HCT116 (cell line): ENCODE measurements around the gene COL2A1. TPM values are rescaled to one million over a fixed set of nuclear protein-coding genes. Genes with fewer than 3 reads are reported as not detected.

Source experiments
- ATAC-seq: fragments of 200-7000 bp; cut with Tn5 transposase; 2 replicates; pipeline ENCODE4 v1.9.1; 2020; ENCODE audit warnings: mild to moderate bottlenecking, moderate library complexity
- BruUV-seq: library from RNA; stranded (reverse); fragments of 400-500 nt; replicated peaks from 2 replicates; lab custom pipeline; 2021; lab: Mats Ljungman, UMichigan
- CTCF ChIA-PET: fragments of 300-600 bp; sonication (Branson Sonifier 250); formaldehyde crosslinking; loops from one replicate; lab custom pipeline; 2021; ENCODE audit warnings: antibody characterized with exemption; lab: Charles Lee
- POLR2A ChIA-PET: fragments of 300-600, 350-600 bp; sonication (Branson Sonifier 250); formaldehyde crosslinking; loops from one replicate; lab custom pipeline; 2021; ENCODE audit warnings: antibody characterized with exemption; lab: Charles Lee
- RAD21 ChIA-PET, 2 experiments: fragments of 300-600 bp; sonication (Branson Sonifier 250); formaldehyde crosslinking; loops; one replicate each; lab custom pipeline; 2023; ENCODE audit warnings: low total read pairs in 2 of 2; ENCODE audit not compliant: uncharacterized antibody in 2 of 2, unreplicated experiment in 2 of 2, low non-redundant PET in 1 of 2; lab: Charles Lee
- DNase-seq: peaks from one replicate; pipeline ENCODE4 v3.0.0-alpha.2; 2010; ENCODE audit warnings: low read depth, low spot score
- H2AFZ ChIP-seq: fragments of 200-600 bp; shearing (Covaris generic), sonication (generic); 2 replicates; pipeline ENCODE4 v1.6.1; 2017; ENCODE audit warnings: low read depth, mixed run types, mixed read lengths, antibody characterized with exemption, low read length; ENCODE audit not compliant: poor library complexity, severe bottlenecking
- H3K27ac ChIP-seq: 2 replicates; pipeline ENCODE4 v1.5.1; 2012; ENCODE audit warnings: low read depth, low read length
- H3K27me3 ChIP-seq: fragments of 200-600 bp; sonication (generic); 2 replicates; pipeline ENCODE4 v1.6.1; 2016; ENCODE audit warnings: mixed run types, low read length, mixed read lengths; ENCODE audit not compliant: insufficient read depth
- H3K36me3 ChIP-seq, 2 experiments: fragments of 200-500 bp in 1 of 2; fragments of 200-600 bp in 1 of 2; sonication (Bioruptor generic) in 1 of 2; sonication (generic) in 1 of 2; 2 replicates each; pipeline versions ENCODE4 v1.5.1 to v1.6.1; 2014 to 2016; ENCODE audit warnings: low read length in 2 of 2, inconsistent platforms in 1 of 2, mixed read lengths in 1 of 2, mixed run types in 1 of 2; ENCODE audit not compliant: insufficient read depth in 2 of 2, control insufficient read depth in 1 of 2
- H3K4me1 ChIP-seq, 2 experiments: fragments of 200-600 bp in 1 of 2; sonication (generic) in 1 of 2; 2 replicates each; pipeline versions ENCODE4 v1.5.1 to v1.6.1; 2012 to 2017; ENCODE audit warnings: low read length in 2 of 2, inconsistent platforms in 1 of 2, mild to moderate bottlenecking in 1 of 2, mixed read lengths in 1 of 2, mixed run types in 1 of 2, moderate library complexity in 1 of 2; ENCODE audit not compliant: insufficient read depth in 2 of 2, control insufficient read depth in 1 of 2
- H3K4me2 ChIP-seq: fragments of 200-600 bp; sonication (generic); 2 replicates; pipeline ENCODE4 v1.6.1; 2017; ENCODE audit warnings: mixed run types, low read length, mixed read lengths
- H3K4me3 ChIP-seq, 2 experiments: fragments of 200-600 bp in 1 of 2; sonication (generic) in 1 of 2; replicated peaks in 1 of 2; 2 replicates each; pipeline ENCODE4 v1.5.1; 2011 to 2016; ENCODE audit warnings: low read length in 2 of 2, control low read depth in 1 of 2, low read depth in 1 of 2, mild to moderate bottlenecking in 1 of 2, mixed read lengths in 1 of 2, mixed run types in 1 of 2
- H3K79me2 ChIP-seq: fragments of 200-600 bp; sonication (generic); 2 replicates; pipeline ENCODE4 v1.6.1; 2017; ENCODE audit warnings: mild to moderate bottlenecking, mixed run types, low read length, moderate library complexity, mixed read lengths; ENCODE audit not compliant: insufficient read depth
- H3K9ac ChIP-seq: fragments of 200-600 bp; sonication (generic); 2 replicates; pipeline ENCODE4 v1.6.1; 2016; ENCODE audit warnings: low read length, mixed read lengths
- H3K9me2 ChIP-seq: fragments of 200-600 bp; sonication (generic), shearing (Covaris generic); 2 replicates; pipeline ENCODE4 v1.6.1; 2017; ENCODE audit warnings: mixed run types, mild to moderate bottlenecking, moderate library complexity; ENCODE audit not compliant: insufficient read depth
- H3K9me3 ChIP-seq, 2 experiments: fragments of 200-500 bp in 1 of 2; fragments of 200-600 bp in 1 of 2; sonication (Bioruptor generic) in 1 of 2; sonication (generic) in 1 of 2; 2 replicates each; pipeline ENCODE4 v1.6.1; 2014 to 2017; ENCODE audit warnings: low read length in 2 of 2, mixed read lengths in 2 of 2, inconsistent platforms in 1 of 2, low read depth in 1 of 2, mild to moderate bottlenecking in 1 of 2, mixed run types in 1 of 2, moderate library complexity in 1 of 2; ENCODE audit not compliant: control insufficient read depth in 1 of 2, insufficient read depth in 1 of 2
- H4K20me1 ChIP-seq: fragments of 200-600 bp; sonication (generic), shearing (Covaris generic); 2 replicates; pipeline ENCODE4 v1.6.1; 2017; ENCODE audit warnings: mixed run types, mild to moderate bottlenecking, moderate library complexity; ENCODE audit not compliant: insufficient read depth
- CBX3 ChIP-seq: IDR thresholded peaks from 2 replicates; pipeline ENCODE4 v1.6.1; 2012; ENCODE audit warnings: low read depth
- CEBPB ChIP-seq: IDR thresholded peaks from 2 replicates; pipeline ENCODE4 v1.6.1; 2012; ENCODE audit warnings: low read depth
- EGR1 ChIP-seq: IDR thresholded peaks from 2 replicates; pipeline ENCODE4 v1.6.1; 2012; ENCODE audit warnings: low read depth
- EZH2 ChIP-seq: fragments of 200-600 bp; sonication (generic); IDR thresholded peaks from 2 replicates; pipeline ENCODE4 v1.6.1; 2017; ENCODE audit warnings: antibody characterized with exemption, mixed run types
- EZH2phosphoT487 ChIP-seq: fragments of 200-600 bp; IDR thresholded peaks from 2 replicates; pipeline ENCODE4 v1.6.1; 2018; ENCODE audit warnings: antibody characterized with exemption, borderline replicate concordance
- FOSL1 ChIP-seq: IDR thresholded peaks from 2 replicates; pipeline ENCODE4 v1.6.1; 2012; ENCODE audit warnings: low read depth
- JUND ChIP-seq: IDR thresholded peaks from 2 replicates; pipeline ENCODE4 v1.6.1; 2012
- POLR2A ChIP-seq: IDR thresholded peaks from 2 replicates; pipeline ENCODE4 v1.7.0; 2011; ENCODE audit warnings: borderline replicate concordance; ENCODE audit not compliant: insufficient read depth, insufficient read length; ENCODE audit errors: extremely low read depth
- POLR2AphosphoS5 ChIP-seq: IDR thresholded peaks from 2 replicates; pipeline ENCODE4 v1.6.1; 2011; ENCODE audit warnings: mild to moderate bottlenecking, low read depth, low read length, moderate library complexity
- RAD21 ChIP-seq: IDR thresholded peaks from 2 replicates; pipeline ENCODE4 v1.6.1; 2012; ENCODE audit warnings: low read depth, mild to moderate bottlenecking
- SP1 ChIP-seq: IDR thresholded peaks from 2 replicates; pipeline ENCODE4 v1.6.1; 2012; ENCODE audit warnings: low read depth
- SRF ChIP-seq: IDR thresholded peaks from 2 replicates; pipeline ENCODE4 v1.6.1; 2012; ENCODE audit warnings: low read depth
- TCF7L2 ChIP-seq: IDR thresholded peaks from 2 replicates; pipeline ENCODE4 v1.7.0; 2011; ENCODE audit warnings: borderline replicate concordance, inconsistent platforms; ENCODE audit not compliant: insufficient read depth, insufficient read length; ENCODE audit errors: extremely low read depth
- ZFX ChIP-seq: fragments of 450-650 bp; IDR thresholded peaks from 2 replicates; pipeline ENCODE4 v1.6.1; 2017
- ZNF274 ChIP-seq: fragments of 200-500 bp; sonication (Bioruptor generic); IDR thresholded peaks from 2 replicates; pipeline ENCODE4 v1.6.1; 2014; ENCODE audit warnings: mild to moderate bottlenecking, low read depth, low read length, inconsistent platforms
- intact Hi-C: fragments of 100-400 bp; cut with micrococcal nuclease; formaldehyde crosslinking; loops from 2 replicates; pipeline ENCODE4 v1.10.0; 2022
- total RNA-seq: library from RNA; stranded (reverse); gene quantifications from one replicate; pipeline ENCODE4 v1.2.1, GENCODE V29; 2021; ENCODE audit not compliant: unreplicated experiment
- TF ChIP-seq, protein P1 (sequence below): IDR thresholded peaks from 2 replicates; pipeline ENCODE4 v1.6.1; 2012
- TF ChIP-seq, protein P2 (sequence below): IDR thresholded peaks from 2 replicates; pipeline ENCODE4 v1.6.1; 2012; ENCODE audit warnings: low read depth
- TF ChIP-seq, protein P3 (sequence below): IDR thresholded peaks from 2 replicates; pipeline ENCODE4 v1.6.1; 2012
- TF ChIP-seq, protein P4 (sequence below), 3 experiments: fragments of 200-600 bp in 1 of 3; sonication (generic) in 1 of 3; IDR thresholded peaks in 2 of 3; conservative IDR thresholded peaks in 1 of 3; 2 replicates each; pipeline ENCODE4 v1.5.1; 2012 to 2017; ENCODE audit warnings: low read depth in 2 of 3, low read length in 2 of 3, antibody characterized with exemption in 1 of 3, borderline replicate concordance in 1 of 3, control low read depth in 1 of 3, mild to moderate bottlenecking in 1 of 3, mixed read lengths in 1 of 3, mixed run types in 1 of 3, moderate library complexity in 1 of 3; ENCODE audit not compliant: insufficient read depth in 1 of 3
- TF ChIP-seq, protein P5 (sequence below): IDR thresholded peaks from 2 replicates; pipeline ENCODE4 v1.6.1; 2011; ENCODE audit warnings: mild to moderate bottlenecking, low read length, moderate library complexity; ENCODE audit not compliant: insufficient replicate concordance; ENCODE audit errors: extremely low read depth

Gene COL2A1
- total RNA-seq, 1 experiment from 2014 or later = 0.22 TPM

DNA sequence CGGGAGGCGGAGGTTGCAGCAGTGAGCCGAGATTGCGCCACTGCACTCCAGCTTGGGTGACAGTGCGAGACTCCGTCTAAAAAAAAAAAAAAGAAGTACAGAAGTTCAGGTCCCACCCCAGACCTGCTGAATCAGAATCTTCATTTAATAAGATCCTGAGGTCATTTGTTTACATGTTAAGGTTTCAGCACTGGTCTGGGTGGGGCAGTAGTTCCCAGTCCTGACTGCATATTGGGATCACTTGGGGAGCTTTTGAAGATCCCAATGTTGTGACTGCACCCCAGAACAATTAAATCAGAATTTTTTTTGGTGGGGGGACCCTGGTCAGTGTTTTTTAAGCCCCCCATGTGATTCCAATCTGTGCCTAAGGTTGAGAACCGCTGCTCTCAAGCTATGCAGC is 11.7 kb upstream of the COL2A1 start:
- Histone ChIP-seq H4K20me1 (no peaks in the 10 kb centered on the region), H3K9me3 (no peaks in the 10 kb centered on the region), H3K27ac (no peak overlapping the region), H2AFZ (no peak overlapping the region), H3K36me3 (no peaks in the 10 kb centered on the region), H3K79me2 (no peaks in the 10 kb centered on the region), H3K27me3 (peaks cover 21% of the 10 kb centered on the region; the same call in 1 of the 2 replicates)
- CTCF ChIA-PET = no interaction called here
- DNase-seq (no peak), ATAC-seq (no peak)
- TF ChIP-seq EZH2phosphoT487 (no peak), SP1 (no peak), ZFX (no peak), EGR1 (no peak), SRF (no peak), FOSL1 (no peak), POLR2A (no peak), RAD21 (no peak), CBX3 (no peak), JUND (no peak), TCF7L2 (no peak), POLR2AphosphoS5 (no peak), EZH2 (no peak), CEBPB (no peak), ZNF274 (no peak)
- TF ChIP-seq, protein P1, sequence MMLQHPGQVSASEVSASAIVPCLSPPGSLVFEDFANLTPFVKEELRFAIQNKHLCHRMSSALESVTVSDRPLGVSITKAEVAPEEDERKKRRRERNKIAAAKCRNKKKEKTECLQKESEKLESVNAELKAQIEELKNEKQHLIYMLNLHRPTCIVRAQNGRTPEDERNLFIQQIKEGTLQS = no peak
- TF ChIP-seq, protein P2, sequence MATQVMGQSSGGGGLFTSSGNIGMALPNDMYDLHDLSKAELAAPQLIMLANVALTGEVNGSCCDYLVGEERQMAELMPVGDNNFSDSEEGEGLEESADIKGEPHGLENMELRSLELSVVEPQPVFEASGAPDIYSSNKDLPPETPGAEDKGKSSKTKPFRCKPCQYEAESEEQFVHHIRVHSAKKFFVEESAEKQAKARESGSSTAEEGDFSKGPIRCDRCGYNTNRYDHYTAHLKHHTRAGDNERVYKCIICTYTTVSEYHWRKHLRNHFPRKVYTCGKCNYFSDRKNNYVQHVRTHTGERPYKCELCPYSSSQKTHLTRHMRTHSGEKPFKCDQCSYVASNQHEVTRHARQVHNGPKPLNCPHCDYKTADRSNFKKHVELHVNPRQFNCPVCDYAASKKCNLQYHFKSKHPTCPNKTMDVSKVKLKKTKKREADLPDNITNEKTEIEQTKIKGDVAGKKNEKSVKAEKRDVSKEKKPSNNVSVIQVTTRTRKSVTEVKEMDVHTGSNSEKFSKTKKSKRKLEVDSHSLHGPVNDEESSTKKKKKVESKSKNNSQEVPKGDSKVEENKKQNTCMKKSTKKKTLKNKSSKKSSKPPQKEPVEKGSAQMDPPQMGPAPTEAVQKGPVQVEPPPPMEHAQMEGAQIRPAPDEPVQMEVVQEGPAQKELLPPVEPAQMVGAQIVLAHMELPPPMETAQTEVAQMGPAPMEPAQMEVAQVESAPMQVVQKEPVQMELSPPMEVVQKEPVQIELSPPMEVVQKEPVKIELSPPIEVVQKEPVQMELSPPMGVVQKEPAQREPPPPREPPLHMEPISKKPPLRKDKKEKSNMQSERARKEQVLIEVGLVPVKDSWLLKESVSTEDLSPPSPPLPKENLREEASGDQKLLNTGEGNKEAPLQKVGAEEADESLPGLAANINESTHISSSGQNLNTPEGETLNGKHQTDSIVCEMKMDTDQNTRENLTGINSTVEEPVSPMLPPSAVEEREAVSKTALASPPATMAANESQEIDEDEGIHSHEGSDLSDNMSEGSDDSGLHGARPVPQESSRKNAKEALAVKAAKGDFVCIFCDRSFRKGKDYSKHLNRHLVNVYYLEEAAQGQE = no peak
- TF ChIP-seq, protein P3, sequence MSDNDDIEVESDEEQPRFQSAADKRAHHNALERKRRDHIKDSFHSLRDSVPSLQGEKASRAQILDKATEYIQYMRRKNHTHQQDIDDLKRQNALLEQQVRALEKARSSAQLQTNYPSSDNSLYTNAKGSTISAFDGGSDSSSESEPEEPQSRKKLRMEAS = no peak
- TF ChIP-seq, protein P4, sequence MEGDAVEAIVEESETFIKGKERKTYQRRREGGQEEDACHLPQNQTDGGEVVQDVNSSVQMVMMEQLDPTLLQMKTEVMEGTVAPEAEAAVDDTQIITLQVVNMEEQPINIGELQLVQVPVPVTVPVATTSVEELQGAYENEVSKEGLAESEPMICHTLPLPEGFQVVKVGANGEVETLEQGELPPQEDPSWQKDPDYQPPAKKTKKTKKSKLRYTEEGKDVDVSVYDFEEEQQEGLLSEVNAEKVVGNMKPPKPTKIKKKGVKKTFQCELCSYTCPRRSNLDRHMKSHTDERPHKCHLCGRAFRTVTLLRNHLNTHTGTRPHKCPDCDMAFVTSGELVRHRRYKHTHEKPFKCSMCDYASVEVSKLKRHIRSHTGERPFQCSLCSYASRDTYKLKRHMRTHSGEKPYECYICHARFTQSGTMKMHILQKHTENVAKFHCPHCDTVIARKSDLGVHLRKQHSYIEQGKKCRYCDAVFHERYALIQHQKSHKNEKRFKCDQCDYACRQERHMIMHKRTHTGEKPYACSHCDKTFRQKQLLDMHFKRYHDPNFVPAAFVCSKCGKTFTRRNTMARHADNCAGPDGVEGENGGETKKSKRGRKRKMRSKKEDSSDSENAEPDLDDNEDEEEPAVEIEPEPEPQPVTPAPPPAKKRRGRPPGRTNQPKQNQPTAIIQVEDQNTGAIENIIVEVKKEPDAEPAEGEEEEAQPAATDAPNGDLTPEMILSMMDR (IDR thresholded peaks at IDR 0.05 in 2 of 3, conservative IDR thresholded peaks at IDR 0.05 in 1 of 3; ENCODE audit: borderline replicate concordance in 1 of 3, insufficient read depth in 1 of 3, low read depth in 2 of 3, low read length in 2 of 3) = no peak
- TF ChIP-seq, protein P5, sequence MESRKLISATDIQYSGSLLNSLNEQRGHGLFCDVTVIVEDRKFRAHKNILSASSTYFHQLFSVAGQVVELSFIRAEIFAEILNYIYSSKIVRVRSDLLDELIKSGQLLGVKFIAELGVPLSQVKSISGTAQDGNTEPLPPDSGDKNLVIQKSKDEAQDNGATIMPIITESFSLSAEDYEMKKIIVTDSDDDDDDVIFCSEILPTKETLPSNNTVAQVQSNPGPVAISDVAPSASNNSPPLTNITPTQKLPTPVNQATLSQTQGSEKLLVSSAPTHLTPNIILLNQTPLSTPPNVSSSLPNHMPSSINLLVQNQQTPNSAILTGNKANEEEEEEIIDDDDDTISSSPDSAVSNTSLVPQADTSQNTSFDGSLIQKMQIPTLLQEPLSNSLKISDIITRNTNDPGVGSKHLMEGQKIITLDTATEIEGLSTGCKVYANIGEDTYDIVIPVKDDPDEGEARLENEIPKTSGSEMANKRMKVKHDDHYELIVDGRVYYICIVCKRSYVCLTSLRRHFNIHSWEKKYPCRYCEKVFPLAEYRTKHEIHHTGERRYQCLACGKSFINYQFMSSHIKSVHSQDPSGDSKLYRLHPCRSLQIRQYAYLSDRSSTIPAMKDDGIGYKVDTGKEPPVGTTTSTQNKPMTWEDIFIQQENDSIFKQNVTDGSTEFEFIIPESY = no peak
- TF ChIP-seq, all 23 proteins: peak for 0
- intact Hi-C loops = no loop called here
- H3K4me1 ChIP-seq = no peaks in the 10 kb centered on the region
- H3K9ac ChIP-seq = no peak overlapping the region
- no TSS peak for BruUV-seq
- POLR2A ChIA-PET = no interaction called here
- no peak overlapping the region for H3K4me2 ChIP-seq
- no peaks in the 10 kb centered on the region for H3K9me2 ChIP-seq
- H3K4me3 ChIP-seq = no peak overlapping the region
- RAD21 ChIA-PET = no interaction called here
